HG02870 (cell line): ENCODE measurements around the gene NAALADL2.
"Not testable (repeated sequence)": the region's sequence is repeated elsewhere in the genome, so short reads cannot be mapped to it uniquely, and the experiment has no call there.

Experiments
- ATAC-seq: cut with Tn5 transposase; IDR thresholded peaks from one replicate; pipeline ENCODE4 v1.9.1; 2021; ENCODE audit warnings: mild to moderate bottlenecking, moderate library complexity; ENCODE audit not compliant: unreplicated experiment

NAALADL2 gene

GRCh38 chr3:175807175-175807574 is 948.0 kb downstream of the NAALADL2 start:
- ATAC-seq: no peak

GRCh38 chr3:175818811-175819464 is 959.8 kb downstream of the NAALADL2 start:
- no peak for ATAC-seq

- not testable (repeated sequence) for ATAC-seq
Measured at GRCh38 chr3:175822766-175823491, 963.8 kb downstream of the NAALADL2 start.

GRCh38 chr3:175825016-175825580 is 966.0 kb downstream of the NAALADL2 start:
- ATAC-seq: not testable (repeated sequence)

GRCh38 chr3:175826759-175827158 is 967.6 kb downstream of the NAALADL2 start:
- no peak for ATAC-seq

GRCh38 chr3:175829809-175830208 is 970.7 kb downstream of the NAALADL2 start:
- not testable (repeated sequence) for ATAC-seq

GRCh38 chr3:175835763-175836162 is 976.6 kb downstream of the NAALADL2 start:
- ATAC-seq: not testable (repeated sequence)

- ATAC-seq: no peak
Measured at GRCh38 chr3:175836617-175837016, 977.5 kb downstream of the NAALADL2 start.

GRCh38 chr3:175837962-175838361 is 978.8 kb downstream of the NAALADL2 start:
- ATAC-seq: no peak

- ATAC-seq: no peak
Measured at GRCh38 chr3:175839366-175840005, 980.4 kb downstream of the NAALADL2 start.

- ATAC-seq: no peak
Measured at GRCh38 chr3:175851541-175851940, 992.4 kb downstream of the NAALADL2 start.

GRCh38 chr3:175852560-175852959 is 993.4 kb downstream of the NAALADL2 start:
- ATAC-seq: no peak

GRCh38 chr3:175857666-175858270 is 998.6 kb downstream of the NAALADL2 start:
- no peak for ATAC-seq
